ENCODE results near the gene SUN2.

DNA sequence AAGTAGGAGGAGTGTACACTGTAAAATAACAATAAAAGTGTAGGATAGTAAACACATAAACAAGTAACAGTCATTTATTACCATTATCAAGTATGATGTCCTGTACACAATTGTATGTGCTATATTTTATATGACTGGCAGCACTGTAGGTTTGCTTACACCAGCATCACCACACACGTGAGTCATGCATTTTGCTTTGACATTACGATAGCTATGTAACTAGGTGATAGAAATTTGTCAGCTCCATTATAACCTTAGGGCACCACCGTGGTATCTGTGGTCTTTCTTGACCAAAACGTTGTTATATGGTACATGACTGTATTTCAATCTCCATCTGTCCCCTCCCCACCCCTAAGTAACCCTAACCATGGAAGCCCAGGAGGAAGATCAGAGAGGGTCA is 37.0 kb upstream of the SUN2 start:
- TF ChIP-seq, protein P1, sequence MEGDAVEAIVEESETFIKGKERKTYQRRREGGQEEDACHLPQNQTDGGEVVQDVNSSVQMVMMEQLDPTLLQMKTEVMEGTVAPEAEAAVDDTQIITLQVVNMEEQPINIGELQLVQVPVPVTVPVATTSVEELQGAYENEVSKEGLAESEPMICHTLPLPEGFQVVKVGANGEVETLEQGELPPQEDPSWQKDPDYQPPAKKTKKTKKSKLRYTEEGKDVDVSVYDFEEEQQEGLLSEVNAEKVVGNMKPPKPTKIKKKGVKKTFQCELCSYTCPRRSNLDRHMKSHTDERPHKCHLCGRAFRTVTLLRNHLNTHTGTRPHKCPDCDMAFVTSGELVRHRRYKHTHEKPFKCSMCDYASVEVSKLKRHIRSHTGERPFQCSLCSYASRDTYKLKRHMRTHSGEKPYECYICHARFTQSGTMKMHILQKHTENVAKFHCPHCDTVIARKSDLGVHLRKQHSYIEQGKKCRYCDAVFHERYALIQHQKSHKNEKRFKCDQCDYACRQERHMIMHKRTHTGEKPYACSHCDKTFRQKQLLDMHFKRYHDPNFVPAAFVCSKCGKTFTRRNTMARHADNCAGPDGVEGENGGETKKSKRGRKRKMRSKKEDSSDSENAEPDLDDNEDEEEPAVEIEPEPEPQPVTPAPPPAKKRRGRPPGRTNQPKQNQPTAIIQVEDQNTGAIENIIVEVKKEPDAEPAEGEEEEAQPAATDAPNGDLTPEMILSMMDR (conservative IDR thresholded peaks at IDR 0.05), result no peak
- no peak for TF ChIP-seq EZH2 (IDR thresholded peaks at IDR 0.05; ENCODE audit: low read depth)

All from PC-9 (cell line).